NCI-H2107 (cell line): ENCODE data around the gene MAPRE2.
A peak's percentile ranks its signal among the peaks of the same experiment; 100 is the strongest.
"Not testable (repeated sequence)": the region's sequence is repeated elsewhere in the genome, so short reads cannot be mapped to it uniquely, and the experiment has no call there.

Source experiments
- DNase-seq: peaks from one replicate; lab custom pipeline; 2025; lab: John Stamatoyannopoulos, UW

The MAPRE2 gene

DNA sequence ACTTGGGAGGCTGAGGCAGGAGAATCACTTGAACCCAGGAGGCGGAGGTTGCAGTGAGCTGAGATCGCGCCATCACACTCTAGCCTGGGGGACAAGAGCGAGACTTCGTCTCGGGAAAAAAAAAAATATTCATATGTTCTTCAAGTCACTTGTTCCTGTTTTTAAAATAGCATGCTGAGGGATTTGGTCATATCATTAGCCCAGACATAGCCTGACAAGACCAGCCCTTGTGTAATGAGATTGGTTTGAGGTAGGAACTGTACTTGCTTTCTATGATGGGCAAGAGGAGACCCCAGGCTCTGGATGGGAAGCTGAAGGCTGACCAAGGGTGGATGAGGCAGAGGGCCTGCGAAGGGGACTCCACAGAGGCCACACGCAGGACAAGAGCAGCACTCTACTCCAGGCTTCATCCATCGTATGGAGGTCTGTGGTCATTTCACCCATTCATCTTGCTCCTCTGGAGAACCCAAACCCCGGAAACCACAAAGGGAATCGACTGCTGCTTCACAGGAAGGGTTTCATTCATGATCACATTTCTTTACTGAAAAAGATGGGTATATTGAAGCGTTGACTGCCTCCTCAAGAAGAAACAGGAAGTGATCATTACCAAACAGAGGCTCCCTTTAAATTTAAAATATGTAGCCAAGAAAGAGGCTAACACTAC, 112.5 kb downstream of the MAPRE2 start:
- no peak for DNase-seq

DNA sequence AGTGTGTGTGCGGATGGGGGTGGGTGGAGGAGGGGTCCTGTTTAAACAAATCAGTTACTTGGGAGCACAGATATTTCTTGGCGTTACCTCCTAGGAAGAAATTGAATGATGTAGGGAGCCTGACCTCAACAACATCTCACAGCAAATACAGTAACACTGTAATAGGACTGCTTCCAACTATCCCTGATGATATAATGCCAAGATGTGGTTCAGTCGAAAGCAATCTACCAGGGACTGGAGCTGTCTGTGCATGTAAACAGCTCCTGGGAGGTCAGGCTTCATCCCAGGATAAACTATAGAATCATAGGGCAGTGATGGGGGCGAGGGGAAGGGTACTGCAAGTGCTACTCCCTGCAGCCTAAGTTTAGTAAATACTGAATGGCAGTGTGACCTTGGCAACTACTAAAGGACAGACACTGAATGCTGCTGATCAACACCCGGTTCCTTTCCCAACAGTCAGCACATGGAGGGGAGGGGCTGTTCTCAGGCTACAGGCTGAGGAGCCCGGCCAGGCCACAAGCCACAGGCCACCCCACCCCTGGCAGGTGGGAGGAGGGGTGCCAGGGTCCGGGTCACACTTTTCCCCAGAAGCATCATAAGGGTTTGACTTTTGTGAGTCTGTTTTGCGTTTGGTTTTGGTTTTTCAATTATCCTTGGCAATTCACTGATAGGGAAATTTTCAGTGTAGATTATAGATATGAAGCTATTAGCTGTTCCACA, 114.3 kb downstream of the MAPRE2 start:
- no peak for DNase-seq

DNA sequence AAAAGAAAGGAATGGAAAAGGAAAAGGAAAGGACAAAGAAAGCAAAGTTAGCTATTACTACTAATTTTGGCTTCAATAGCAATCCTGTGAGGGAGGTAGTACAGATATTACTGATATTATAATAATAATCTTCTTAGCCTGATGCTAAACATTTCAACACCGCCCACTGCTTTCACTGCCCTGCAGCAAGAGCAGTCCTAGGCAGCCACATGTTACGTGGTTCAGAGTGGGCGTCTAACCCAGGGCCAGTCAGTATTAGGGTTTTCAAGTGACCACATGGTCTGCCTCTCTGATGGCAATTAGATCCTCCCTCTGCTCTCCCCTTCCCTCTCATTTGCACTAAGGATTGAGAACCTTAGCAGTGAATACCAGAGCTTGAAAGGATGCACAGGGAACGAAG, 116.0 kb downstream of the MAPRE2 start:
- DNase-seq = no peak

DNA sequence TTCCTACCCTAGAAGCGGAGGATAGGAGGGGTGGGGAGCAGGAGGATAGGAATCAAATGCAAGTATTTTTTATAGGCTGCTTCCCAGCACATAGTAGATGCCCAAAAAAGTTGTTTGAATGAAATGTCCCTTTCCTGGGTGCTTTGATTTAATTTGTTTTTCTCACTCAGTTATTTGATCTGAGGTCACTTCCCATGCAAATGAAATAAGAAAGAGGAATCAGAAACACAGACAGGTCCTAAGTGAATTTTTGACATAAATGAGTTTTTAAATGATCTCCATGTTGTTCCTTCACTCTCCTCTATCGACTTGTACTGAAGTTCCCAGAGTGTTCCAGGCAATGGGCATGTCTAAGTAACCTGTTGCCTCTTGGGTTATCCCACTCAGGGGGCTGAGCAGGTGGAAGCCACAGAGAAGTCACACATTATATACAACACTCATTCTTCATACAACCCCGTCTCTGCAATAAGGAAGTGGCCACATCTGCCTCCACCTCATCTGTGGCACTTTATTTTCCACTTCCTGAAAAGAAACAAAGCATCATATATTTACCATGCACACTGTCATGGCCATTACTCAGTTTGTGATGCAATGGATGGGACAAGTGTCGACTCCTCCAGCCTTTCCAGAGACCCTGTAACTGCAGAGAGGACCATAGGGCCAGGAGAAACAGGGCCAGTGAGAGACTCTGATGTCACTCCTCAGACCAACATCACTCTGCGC, 117.7 kb downstream of the MAPRE2 start:
- no peak for DNase-seq

DNA sequence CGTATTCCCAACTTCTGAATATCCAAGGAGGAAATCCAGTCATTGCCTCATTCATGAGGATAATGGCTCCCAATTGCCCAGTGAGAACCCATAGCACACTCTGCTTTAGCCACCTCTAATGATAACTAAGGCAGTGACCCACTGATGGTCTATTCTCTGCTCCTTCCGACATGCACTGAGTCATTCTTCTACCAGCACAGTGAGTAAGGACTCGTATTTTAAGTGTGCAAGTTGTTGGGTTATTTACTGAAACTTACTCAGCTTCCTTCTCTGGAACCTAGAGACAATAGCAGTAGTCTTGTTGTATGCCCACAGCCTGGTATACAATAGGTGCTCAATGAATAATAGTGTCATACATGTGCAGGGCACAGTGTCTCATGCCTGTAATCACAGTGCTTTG, 118.6 kb downstream of the MAPRE2 start:
- no peak for DNase-seq

DNA sequence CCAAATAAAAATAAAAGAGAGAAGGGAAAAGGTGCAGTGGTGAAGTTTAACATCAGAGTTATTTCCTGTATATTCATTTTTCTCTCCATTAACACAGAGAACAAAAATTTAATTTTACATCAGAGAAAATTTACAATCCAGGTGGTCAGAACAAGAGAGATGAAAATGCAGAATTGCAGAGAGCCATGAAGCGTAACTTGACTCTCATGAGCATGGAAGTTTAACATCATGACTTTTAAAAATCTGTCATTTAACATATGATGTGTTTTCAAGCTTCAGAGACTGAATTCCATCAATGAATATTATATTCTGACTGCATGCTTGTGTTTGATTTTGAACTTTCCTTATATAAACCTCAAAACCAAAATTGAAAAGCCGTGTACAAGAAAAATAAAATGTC, 120.3 kb downstream of the MAPRE2 start:
- no peak for DNase-seq

DNA sequence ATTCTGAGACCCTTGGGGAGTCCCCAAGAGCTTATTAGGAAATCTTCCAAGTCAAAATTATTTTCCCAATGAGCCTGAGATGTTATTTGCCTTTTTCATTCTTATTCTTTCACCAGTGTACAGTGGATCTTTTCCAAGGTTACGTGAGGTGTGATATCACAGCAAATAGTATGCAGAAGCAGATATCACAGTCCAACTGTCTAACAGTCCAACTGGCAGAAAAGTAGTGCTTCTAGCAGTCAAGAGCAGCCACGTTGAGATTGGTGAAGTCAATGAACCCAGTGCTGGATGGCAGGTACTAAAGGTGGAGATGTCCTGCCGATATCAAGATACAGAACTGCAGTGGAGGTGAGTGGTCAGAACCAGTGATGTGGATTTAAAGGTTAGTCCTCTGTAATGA, 120.7 kb downstream of the MAPRE2 start:
- no peak for DNase-seq

DNA sequence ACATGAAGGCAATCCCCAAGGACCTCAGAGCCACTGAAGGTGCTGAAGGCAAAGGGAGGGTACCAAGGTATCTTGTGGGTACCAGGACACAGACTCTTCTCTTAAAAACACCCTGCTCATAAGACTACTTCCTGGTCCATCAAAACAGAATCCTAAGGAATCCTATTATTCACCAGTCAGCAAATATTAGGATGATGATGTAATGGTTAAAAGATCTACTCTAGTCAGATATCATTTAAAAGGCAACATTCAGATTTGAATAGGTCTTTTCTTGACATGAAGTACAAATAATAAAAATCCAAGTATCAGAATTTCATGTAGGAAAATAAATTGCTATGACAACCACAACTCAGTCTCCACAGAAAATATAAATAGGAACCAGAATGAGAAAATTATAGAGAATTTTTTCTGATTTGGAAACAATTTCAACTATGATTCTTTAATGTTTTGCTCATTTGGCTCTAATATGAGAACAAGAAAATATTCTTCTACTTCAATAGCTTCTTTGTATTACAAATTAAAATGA, 121.9 kb downstream of the MAPRE2 start:
- DNase-seq = no peak

DNA sequence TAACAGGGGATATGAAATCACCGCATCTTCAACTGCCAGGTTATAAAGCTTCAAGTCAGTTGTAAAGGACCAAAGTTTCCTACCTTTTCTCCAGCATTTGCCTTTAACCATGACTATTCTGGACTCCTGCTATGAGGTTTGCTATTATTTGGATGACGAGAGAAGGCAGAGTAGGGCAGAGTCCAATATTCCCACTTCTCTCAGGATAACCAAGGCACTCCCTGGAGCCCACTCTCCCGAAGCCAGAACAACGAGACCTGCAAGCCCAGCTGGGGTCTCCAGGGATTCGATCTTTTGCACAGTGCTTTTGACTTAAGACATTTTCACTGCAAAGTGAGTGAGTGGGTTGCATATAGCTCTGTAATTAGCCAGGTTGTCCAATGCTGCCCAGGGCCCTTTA, 122.5 kb downstream of the MAPRE2 start:
- DNase-seq = no peak

DNA sequence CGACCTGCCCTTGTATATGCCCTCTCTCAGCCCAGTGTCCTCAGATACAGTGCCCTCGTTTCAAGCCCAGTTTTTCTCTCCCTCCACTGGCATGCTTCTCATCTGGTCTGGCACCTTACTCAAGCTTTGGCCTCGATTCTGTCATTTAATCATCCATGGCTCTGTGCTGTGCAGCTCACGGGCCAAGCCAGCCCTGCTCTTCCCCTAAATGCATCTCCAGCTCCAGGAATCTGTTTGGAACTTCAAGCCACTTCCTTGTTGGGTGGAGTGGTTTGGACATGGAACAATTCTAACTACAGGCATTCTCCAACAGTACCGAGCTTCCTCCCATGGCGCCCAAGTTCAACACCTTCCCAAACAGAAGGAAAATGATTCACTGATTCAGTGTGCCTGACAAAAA, 122.9 kb downstream of the MAPRE2 start:
- DNase-seq = no peak

DNA sequence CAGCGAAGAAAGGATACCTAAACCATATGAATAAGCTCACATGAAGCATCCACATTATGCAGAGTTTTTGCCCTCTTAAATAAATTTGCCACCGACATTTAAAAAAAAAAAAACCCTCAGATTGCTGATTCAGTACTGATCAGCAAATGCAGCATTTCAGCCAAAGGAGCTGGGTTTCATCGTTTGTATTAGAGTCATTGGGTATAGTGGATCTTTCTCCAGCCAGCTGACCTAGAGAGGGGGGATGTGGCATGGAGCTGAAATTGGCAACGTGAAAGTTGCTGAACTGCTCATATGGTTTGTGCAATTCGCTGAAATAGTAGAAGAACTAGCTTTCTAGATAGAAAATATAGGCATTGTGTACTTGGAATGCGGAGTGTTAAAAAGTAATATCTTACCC, 126.1 kb downstream of the MAPRE2 start:
- DNase-seq = no peak

DNA sequence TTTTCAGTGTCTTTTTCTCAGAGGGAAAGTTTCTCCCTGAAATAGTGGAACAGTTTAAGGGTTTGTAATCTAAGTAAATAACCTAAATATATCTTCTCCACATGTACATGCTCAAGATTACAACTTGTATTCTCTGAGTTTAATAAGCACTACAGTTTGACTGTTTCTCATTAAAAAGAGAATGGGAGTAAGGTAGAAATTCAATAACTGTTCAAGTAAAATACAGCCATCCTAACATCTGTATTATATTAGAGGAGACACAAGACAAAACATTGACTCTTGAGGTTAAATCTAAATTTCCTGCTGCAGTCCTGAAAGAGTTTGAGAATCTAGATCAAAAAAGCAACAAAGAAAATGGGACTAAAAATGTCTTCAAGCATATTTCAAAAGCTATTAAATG, 126.6 kb downstream of the MAPRE2 start:
- no peak for DNase-seq

DNA sequence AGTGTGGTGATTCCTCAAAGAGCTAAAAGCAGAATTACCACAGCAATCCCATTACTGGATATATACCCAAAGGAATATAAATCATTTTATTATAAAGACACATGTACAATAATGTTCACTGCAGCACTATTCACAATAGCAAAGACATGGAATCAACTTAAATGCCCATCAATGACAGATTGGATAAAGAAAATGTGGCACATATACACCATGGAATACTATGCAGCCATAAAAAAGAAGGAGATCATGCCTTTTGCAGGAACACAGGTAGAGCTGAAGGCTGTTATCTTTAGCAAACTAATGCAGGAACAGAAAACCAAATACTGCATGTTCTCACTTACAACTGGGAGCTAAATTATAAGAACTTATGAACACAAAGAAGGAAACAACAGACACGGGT, 129.1 kb downstream of the MAPRE2 start:
- DNase-seq = not testable (repeated sequence)

DNA sequence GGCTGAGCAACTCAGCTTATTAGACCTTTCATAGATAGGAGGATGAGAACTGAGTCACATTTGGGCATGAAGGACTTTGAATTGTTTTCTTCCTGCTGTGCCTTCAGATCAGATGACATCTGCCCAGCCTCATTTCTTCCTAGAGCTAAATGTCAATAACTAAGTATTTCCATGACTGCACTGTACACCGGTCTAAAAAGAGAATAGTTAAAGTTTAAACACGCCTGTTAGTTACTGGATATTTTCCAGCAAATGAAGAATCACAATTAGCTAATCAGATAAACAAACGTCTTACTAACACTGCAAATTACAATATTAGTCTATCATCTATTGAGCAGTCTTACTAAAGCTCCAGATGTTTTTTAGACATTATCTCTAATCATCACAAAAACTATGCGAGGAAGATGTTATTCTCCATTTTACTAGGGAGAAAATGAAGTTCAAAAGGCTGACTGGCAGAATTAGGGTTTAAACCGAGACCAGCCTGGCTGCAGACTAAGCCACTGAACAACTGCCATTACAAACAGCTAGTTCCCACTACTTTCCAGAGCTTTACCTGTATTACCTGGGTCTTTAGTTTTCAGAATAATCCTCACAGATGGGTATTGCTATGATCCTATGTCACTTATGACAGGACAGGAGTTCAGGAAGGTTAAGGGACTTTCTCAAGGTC, 130.2 kb downstream of the MAPRE2 start:
- no peak for DNase-seq

DNA sequence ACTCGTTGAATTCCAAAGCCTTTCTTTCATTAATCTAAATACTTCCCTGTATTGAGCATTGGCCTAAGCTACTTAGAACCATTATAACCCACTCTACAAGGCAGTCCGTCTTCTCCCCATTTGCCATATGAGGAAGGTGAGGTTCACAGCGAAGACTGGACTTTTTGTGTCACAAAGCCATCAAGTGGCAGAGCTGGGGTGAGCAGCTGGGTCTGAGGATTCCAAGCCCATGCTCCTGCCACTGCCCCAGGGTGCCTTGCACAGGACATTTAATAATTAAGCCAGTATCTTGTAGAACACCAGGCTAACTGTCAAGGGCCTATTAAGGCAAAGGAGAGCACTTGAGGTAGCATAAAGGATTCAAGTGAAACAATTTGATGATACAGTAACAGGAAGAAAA, 130.8 kb downstream of the MAPRE2 start:
- DNase-seq = no peak

DNA sequence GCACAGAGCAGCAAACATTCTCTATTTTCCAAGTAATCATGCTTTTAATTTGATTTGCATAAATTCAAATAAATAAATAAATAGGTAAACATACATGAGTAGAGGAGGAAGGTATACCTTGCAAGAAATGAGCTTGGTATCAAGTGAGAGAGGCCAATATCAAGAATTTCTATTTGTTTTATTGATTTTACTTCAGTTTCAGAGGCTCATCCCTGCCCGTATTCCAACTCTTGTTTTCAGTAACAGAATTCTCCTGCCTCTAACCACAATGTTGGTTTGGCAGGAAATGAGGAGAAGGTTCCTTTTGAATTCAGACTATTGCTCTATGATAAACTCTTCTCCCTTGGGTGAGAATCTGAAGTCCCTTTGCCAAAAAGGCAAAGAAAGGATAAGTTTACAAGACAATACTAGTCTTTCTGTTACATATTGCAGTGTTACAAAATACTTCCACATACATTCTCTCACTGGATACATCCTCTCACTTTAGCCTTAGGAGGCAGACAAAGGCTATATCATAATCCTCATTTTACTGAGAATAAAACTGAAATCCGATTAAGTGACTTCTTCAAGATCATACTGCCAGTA, 131.3 kb downstream of the MAPRE2 start:
- DNase-seq = no peak

DNA sequence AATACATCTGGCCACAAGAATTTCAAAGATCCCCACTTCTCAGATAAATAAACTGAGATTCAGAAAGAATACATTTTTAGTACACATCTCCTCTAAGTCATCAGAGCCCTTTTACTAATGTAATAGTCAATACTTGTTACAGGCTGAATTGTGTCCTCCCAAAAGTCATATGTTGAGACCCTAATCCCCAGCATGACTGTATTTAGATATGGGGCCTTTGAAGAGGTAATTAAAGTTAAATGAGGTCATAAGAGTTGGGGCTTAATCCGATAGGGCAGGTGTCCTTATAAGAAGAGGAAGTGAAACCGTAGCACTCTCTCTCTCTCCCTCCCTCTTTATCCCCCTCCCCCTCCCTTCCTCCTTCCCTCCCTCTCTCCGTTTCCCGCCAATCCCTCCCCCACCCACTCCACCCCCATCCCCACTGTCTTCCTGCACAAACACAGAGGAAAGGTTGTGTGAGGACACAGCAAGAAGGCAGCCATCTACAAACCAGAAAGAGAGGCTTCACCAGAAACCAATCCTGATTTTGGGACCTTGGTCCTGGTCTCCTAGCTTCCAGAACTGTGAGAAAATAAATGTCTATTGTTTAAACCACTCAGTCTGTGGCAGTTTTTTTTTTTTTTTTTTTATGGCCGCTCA, 133.0 kb downstream of the MAPRE2 start:
- DNase-seq = peak; percentile 25

DNA sequence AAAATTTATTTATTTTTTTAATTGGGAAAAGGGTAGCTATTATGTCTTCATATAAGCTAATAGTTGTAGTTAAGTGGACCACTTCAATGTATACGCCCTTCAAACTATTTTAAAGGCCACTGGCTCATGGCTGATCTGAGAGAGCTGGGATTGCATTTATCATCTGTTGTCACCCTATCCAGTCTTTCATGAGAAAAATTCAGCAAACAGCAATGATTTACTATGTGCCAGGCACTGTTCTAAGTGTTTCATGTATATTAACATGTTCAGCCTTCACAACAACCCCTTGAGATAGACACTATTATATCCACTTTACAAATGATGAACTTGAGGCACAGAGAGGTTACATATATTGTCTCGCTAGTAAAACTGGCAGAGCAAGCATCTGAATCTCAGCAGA, 133.5 kb downstream of the MAPRE2 start:
- no peak for DNase-seq

DNA sequence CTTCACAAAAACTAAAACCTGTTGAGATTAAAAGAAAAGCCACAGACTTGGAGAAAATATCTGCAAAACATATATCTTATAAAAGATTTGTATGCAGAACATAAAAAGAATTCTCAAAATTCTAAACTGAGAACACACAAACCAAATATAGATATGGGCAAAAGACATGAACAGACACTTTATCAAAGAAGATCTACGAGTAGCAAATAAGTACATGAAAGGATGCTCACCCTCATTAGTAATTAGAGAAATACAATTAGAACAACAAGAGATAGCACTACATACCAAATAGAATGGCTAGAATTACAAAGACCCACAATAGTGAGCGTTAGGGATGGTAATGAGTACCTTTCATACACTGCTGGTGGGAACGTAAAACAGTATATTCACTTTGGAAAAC, 135.7 kb downstream of the MAPRE2 start:
- DNase-seq = no peak

DNA sequence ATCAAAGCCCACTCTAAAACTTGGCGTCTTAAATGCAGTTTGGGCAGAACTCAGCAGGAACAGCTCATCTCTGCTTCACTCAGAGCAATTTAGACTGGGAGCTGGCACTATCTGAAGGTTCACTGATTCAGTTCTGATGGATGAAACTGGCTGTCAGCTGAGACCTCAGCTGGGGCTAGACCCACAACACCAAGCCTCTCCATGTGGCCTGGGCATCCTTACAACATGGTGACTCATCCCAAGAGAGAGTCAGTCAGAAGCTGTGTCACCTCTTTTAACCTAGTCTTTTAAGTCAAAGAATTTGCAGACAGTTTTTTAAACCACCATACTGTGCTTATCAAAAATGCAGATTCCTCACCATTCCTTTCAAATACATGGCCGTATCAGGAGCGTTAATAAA, 137.0 kb downstream of the MAPRE2 start:
- no peak for DNase-seq

DNA sequence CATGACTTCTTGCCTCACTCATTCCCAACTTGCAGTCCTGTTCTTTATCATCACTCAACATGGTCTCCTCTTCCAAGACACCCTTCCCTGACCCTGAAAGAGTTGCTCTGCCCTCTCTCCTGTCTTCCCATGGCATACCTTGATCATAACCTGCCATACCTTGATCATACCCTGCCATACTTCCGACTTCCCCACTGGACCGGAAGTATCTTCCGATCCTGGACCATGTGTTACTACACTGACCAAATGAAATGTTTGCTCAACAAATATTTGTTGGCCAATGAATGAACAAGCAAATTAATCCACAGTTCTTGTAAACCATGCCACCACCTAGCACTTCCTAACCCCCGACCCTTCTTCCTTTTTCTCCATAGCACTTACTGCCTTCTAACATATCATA, 138.7 kb downstream of the MAPRE2 start:
- no peak for DNase-seq

DNA sequence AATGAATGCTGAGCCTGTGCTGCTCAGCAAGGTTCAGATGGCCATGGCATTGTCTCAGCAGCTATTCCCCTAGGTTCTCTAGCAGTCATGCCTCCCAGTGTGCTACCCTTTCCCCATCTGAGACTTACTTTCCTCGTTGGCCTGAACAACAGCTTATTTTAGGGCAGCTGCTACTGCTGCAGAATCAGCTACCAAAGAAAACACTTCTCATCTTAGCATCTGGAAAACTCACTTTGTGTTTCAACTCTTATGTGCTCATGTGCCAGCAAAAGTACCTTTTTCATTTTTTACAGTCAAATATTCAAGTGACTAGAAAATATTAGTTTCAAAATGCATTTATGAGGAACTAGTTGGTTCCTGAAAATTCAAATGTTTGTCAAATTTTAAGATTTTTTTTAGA, 139.2 kb downstream of the MAPRE2 start:
- no peak for DNase-seq
